HUES64 (cell line): ENCODE data around the gene TRDN.
"Not testable (repeated sequence)": the region's sequence is repeated elsewhere in the genome, so short reads cannot be mapped to it uniquely, and the experiment has no call there.

Source experiments
- H3K27ac ChIP-seq: 2 replicates; pipeline ENCODE4 v1.7.0; 2013; ENCODE audit warnings: low read depth, low read length, inconsistent platforms
- H3K27me3 ChIP-seq: 2 replicates; pipeline ENCODE4 v1.6.1; 2013; ENCODE audit warnings: mild to moderate bottlenecking, low read length; ENCODE audit not compliant: insufficient read depth
- H3K36me3 ChIP-seq: 2 replicates; pipeline ENCODE4 v1.6.1; 2013; ENCODE audit warnings: mild to moderate bottlenecking, low read length; ENCODE audit not compliant: insufficient read depth
- H3K4me1 ChIP-seq: 2 replicates; pipeline ENCODE4 v1.6.1; 2013; ENCODE audit warnings: mild to moderate bottlenecking, low read length, moderate library complexity; ENCODE audit not compliant: insufficient read depth
- H3K4me3 ChIP-seq: 2 replicates; pipeline ENCODE4 v1.5.1; 2013; ENCODE audit warnings: mild to moderate bottlenecking, low read length, moderate library complexity
- H3K9ac ChIP-seq: 2 replicates; pipeline ENCODE4 v1.6.1; 2013; ENCODE audit warnings: mild to moderate bottlenecking, low read depth, low read length
- H3K9me3 ChIP-seq: 2 replicates; pipeline ENCODE4 v1.6.1; 2013; ENCODE audit warnings: low read depth, low read length; ENCODE audit not compliant: insufficient read depth
- WGBS: fragments of 150-250, 120-280 bp; methylation state at CpG from one replicate; pipeline ENCODE4 v1.1.7; 2013; ENCODE audit warnings: missing lambda C conversion rate; 5-methylcytosine and 5-hydroxymethylcytosine counted together

Gene TRDN

GRCh38 chr6:123562264-123562663 lies 74.5 kb downstream of the TRDN start:
- H3K4me3 ChIP-seq: no peak overlapping the region
- H3K9me3 ChIP-seq: no peaks in the 10 kb centered on the region
- WGBS: 96% methylated on average over 1 of the region's 1 CpG

DNA sequence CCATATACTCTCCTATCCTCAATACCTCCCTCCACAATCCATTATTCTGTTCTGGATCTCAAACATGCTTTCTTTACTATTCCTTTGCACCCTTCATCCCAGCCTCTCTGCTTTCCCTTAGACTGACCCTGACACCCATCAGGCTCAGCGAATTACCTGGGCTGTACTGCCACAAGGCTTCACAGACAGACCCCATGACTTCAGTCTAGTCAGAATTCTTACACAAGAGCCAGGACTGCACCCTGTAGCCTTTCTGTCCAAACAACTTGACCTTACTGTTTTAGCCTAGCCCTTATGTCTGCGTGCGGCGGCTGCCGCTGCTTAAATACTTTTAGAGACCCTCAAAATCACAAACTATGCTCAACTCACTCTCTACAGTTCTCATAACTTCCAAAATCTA lies 76.9 kb downstream of the TRDN start:
- peaks cover 27% of the 10 kb centered on the region for H3K4me1 ChIP-seq
- not testable (repeated sequence) for H3K36me3 ChIP-seq, H3K9ac ChIP-seq, H3K27me3 ChIP-seq, H3K27ac ChIP-seq, H3K9me3 ChIP-seq, H3K4me3 ChIP-seq
- WGBS: 91% methylated on average over 5 of the region's 5 CpGs

More at GRCh38 chr6:123562264-123562663, 74.5 kb downstream of the TRDN start:
- H3K9ac ChIP-seq: no peak overlapping the region
- H3K4me1 ChIP-seq: peaks cover 34% of the 10 kb centered on the region
- no peaks in the 10 kb centered on the region for H3K36me3 ChIP-seq
- no peaks in the 10 kb centered on the region for H3K27me3 ChIP-seq
- H3K27ac ChIP-seq: 0 out of 2 replicates have a peak overlapping the region, but pooled peaks have one; percentile 10

DNA sequence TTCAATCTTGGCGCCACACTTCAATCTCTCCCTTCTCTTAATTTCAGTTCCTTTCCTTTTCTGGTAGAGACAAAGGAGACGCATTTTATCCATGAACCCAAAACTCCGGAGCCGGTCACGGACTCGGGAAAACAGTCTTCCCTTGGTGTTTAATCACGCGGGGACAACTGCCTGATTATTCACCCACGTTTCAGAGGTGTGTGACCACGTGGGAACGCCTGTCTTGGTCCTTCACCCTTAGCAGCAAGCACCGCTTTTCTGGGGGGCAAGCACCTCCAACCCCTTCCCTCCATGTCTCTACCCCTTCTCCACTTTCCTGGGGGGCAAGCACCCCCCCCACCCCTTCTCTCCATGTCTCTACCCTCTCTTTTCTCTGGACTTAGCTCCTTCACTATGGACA lies 79.3 kb downstream of the TRDN start:
- 95% methylated on average over 12 of the region's 12 CpGs for WGBS
- H3K36me3 ChIP-seq, H3K4me1 ChIP-seq: not testable (repeated sequence)

DNA sequence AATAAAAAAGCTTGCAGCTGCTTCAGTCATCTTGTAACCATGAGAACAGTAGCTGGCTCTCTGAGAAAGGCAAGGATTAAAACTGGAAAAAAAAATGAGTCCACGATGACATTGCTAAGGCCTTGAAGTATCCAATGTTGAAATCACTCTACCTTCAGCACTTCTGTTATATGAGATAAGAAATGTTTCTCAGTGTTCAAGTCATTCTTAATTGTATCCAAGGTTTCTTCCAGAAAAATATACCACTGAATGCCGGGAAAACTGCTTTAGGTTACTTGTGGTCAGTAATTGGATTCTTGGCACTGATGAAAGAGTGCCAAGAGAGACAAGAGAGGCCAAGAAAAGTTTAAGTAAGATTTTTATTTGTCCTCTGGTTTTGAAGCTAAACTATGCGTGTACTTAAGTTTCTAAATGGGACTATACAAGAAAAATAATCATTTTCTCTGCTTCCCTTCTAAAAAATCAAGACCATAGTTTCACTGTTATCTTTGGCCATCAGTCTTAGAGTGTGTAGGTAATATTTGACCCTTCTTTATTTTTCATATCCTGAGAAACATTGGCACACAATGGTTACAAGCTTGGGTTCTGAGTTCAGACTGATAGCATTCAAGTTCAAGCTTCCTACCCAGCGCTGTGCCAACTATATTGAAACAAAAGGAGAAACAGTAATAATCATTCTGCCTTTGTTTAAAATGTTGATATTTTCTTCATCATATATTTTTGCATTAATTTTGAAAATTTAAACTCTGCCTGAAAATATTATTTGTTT lies 84.6 kb downstream of the TRDN start:
- no peak overlapping the region for H3K27ac ChIP-seq
- no peaks in the 10 kb centered on the region for H3K36me3 ChIP-seq
- no peak overlapping the region for H3K9ac ChIP-seq
- no peaks in the 10 kb centered on the region for H3K9me3 ChIP-seq
- H3K27me3 ChIP-seq: no peaks in the 10 kb centered on the region
- H3K4me3 ChIP-seq: no peak overlapping the region
- 96% methylated on average over 3 of the region's 4 CpGs for WGBS
- H3K4me1 ChIP-seq: no peaks in the 10 kb centered on the region

More for the DNA sequence above, 79.3 kb downstream of the TRDN start:
- not testable (repeated sequence) for H3K27ac ChIP-seq, H3K9ac ChIP-seq, H3K9me3 ChIP-seq, H3K27me3 ChIP-seq, H3K4me3 ChIP-seq

DNA sequence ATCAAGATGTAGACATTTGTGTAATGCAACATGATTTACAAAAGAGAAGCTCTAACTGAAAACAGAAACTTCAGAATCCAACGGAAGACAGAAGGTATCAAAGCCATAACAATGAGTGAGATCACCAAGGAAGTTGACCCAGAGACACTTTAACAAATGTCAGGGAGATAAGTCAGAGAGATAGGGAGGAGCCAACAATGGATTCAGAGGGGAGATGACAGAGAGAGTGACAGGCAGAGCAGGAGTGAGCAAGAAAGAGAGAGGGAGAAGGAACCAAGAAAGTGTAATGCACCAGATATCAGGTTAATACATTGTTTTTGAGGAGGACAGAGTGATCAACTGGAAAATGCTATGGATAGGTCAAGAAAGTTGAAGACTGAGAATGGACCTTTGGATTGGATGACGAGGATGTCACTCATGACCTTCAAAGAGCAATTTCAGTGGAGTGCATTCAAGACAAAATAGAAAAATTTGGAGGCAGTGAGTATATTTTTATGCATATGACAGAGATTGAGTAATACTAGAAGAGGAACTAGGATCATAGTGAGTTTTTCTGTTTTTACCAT lies 86.6 kb downstream of the TRDN start:
- Histone ChIP-seq H3K9ac (no peak overlapping the region), H3K27ac (no peak overlapping the region), H3K4me3 (no peak overlapping the region), H3K9me3 (no peaks in the 10 kb centered on the region), H3K36me3 (no peaks in the 10 kb centered on the region), H3K27me3 (no peaks in the 10 kb centered on the region), H3K4me1 (no peaks in the 10 kb centered on the region)
- WGBS: 91% methylated on average over 2 of the region's 2 CpGs

DNA sequence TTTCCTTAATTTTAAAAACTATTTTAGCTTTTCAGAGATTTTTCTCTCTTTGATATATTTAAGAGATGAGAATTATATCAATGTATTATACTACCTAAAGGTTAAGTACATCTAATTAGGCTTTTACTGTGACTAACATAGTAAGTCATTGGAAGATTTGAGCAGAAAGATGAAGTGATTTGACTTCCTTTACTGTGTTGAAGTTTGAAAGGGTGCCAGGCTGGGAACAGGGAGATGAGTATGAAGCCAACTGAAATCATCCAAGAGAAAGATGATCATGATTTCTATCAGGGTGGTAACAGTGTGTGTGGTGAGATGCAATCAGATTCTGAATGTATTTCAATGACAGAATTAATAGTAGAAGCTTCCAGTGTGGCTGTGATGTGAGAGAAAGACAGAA lies 87.3 kb downstream of the TRDN start:
- Histone ChIP-seq H3K9ac (no peak overlapping the region), H3K27me3 (no peaks in the 10 kb centered on the region), H3K36me3 (no peaks in the 10 kb centered on the region), H3K9me3 (no peaks in the 10 kb centered on the region), H3K27ac (no peak overlapping the region), H3K4me1 (no peaks in the 10 kb centered on the region), H3K4me3 (no peak overlapping the region)

- H3K4me1 ChIP-seq: no peaks in the 10 kb centered on the region
- H3K27me3 ChIP-seq: no peaks in the 10 kb centered on the region
- no peak overlapping the region for H3K27ac ChIP-seq
- H3K9ac ChIP-seq: no peak overlapping the region
- H3K4me3 ChIP-seq: no peak overlapping the region
- no peaks in the 10 kb centered on the region for H3K9me3 ChIP-seq
- no peaks in the 10 kb centered on the region for H3K36me3 ChIP-seq
Observed at GRCh38 chr6:123547216-123547978, 89.4 kb downstream of the TRDN start.

GRCh38 chr6:123546537-123546936 lies 90.2 kb downstream of the TRDN start:
- no peaks in the 10 kb centered on the region for H3K4me1 ChIP-seq
- H3K27me3 ChIP-seq: no peaks in the 10 kb centered on the region
- no peak overlapping the region for H3K9ac ChIP-seq
- H3K27ac ChIP-seq: no peak overlapping the region
- H3K36me3 ChIP-seq: no peaks in the 10 kb centered on the region
- no peak overlapping the region for H3K4me3 ChIP-seq
- 84% methylated on average over 2 of the region's 2 CpGs for WGBS
- no peaks in the 10 kb centered on the region for H3K9me3 ChIP-seq

- Histone ChIP-seq H3K9ac (no peak overlapping the region), H3K9me3 (no peaks in the 10 kb centered on the region), H3K27me3 (no peaks in the 10 kb centered on the region), H3K27ac (no peak overlapping the region), H3K4me3 (no peak overlapping the region), H3K4me1 (no peaks in the 10 kb centered on the region), H3K36me3 (no peaks in the 10 kb centered on the region)
- 96% methylated on average over 2 of the region's 4 CpGs for WGBS
Observed at GRCh38 chr6:123541462-123541861, 95.3 kb downstream of the TRDN start.

DNA sequence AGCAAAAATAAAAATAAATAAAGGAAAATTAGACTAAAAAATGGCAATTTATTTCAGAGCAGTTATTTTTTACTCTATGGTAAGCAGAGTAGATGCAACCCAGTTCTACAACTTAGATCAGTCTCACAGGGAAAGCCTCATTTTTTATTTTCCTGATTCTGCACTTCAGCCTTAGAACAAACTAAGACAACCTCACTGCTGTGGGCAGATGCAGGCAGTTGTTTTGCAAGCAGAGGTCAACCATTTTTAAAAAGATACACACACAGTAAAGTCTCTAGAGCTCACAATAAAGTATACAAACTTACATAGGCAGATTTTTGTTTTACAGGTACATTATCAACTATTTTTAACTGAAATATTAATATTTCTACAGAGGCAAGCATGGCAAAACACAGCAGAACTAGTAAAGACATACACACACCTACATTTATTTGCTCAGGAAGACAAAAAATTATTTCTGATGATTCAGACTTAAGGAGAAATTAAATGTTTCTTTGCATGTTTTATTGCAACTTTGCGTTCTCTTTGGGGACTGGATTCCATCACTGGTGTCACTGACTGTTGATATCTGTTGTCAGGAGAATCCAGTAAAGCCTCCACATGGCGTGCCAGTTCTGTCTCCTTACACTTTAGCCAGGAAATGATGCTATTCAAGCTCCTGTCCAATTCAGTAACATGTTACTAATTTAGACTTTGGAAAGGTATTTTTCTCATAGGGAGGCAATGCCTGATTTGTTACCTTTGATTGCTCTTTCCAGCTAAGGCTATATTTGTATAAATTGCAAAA lies 102.7 kb downstream of the TRDN start:
- Histone ChIP-seq H3K27me3 (no peaks in the 10 kb centered on the region), H3K9me3 (no peaks in the 10 kb centered on the region), H3K4me1 (no peaks in the 10 kb centered on the region), H3K27ac (no peak overlapping the region), H3K36me3 (no peaks in the 10 kb centered on the region), H3K9ac (no peak overlapping the region), H3K4me3 (no peak overlapping the region)
- 96% methylated on average over 2 of the region's 2 CpGs for WGBS

DNA sequence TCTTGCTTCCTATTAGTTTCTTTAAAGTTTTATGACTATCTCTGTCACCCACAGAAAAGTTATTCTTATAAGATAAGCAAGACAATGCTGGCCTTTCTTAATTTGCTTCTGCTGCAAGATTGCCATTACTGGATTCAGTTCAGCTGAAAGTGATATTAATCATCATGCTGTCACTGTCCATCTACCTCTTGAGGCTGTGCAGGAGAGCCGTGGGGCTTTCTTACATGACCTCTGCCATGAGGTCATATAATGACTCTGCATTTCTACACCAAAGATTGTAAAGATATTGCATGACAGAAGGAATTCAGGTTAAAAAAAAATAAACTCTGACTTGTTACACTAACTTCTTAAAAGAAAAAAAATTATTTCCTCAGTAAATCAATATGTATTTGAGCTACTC lies 106.9 kb downstream of the TRDN start:
- Histone ChIP-seq H3K9ac (no peak overlapping the region), H3K36me3 (no peaks in the 10 kb centered on the region), H3K27me3 (no peaks in the 10 kb centered on the region), H3K4me3 (no peak overlapping the region), H3K9me3 (no peaks in the 10 kb centered on the region), H3K27ac (no peak overlapping the region), H3K4me1 (no peaks in the 10 kb centered on the region)
- 90% methylated on average over 1 of the region's 1 CpG for WGBS
